ENCODE results near the gene PLEKHG5. TPM values are rescaled to one million over a fixed set of nuclear protein-coding genes. Genes with fewer than 3 reads are reported as not detected.

The PLEKHG5 gene
- polyA plus RNA-seq, 2 of the 4 experiments (the other 2 are of a cell fraction): 0.84 to 3.1 TPM

DNA sequence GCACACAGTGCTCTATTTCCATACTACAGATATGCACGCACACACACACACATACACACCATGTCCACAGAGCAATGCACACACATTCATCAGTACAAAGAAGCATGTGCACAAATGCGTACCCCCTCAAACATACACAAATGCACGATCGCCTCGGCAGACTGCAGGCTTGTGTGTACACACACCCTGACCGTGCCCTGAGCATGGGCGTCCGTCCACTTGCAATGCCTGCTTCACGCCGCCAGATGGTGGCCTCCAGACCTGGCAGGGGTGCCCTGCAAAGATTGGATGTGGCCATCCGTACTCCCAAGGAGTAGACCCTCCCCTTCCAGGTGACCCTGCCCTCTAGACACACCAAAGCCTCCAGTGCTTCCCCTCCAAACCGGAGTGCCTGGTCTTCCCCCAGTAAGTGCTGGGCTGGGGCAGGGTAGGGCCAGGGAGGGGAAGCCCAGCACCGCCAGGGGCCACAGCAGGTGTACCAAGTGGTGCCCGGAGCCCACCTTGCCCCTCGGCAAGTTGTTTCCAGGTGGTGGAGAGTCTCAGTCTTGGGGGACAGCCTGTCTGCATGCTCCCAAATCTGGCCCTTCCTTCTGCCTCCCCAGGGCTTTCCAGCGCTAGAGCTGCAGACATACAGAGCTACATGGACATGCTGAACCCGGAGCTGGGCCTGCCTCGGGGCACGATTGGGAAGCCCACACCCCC lies 46.3 kb downstream of the PLEKHG5 start (continued):
- TF ChIP-seq, protein P1, sequence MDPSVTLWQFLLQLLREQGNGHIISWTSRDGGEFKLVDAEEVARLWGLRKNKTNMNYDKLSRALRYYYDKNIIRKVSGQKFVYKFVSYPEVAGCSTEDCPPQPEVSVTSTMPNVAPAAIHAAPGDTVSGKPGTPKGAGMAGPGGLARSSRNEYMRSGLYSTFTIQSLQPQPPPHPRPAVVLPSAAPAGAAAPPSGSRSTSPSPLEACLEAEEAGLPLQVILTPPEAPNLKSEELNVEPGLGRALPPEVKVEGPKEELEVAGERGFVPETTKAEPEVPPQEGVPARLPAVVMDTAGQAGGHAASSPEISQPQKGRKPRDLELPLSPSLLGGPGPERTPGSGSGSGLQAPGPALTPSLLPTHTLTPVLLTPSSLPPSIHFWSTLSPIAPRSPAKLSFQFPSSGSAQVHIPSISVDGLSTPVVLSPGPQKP (IDR thresholded peaks at IDR 0.05; ENCODE audit: low read depth, low read length): no peak

DNA sequence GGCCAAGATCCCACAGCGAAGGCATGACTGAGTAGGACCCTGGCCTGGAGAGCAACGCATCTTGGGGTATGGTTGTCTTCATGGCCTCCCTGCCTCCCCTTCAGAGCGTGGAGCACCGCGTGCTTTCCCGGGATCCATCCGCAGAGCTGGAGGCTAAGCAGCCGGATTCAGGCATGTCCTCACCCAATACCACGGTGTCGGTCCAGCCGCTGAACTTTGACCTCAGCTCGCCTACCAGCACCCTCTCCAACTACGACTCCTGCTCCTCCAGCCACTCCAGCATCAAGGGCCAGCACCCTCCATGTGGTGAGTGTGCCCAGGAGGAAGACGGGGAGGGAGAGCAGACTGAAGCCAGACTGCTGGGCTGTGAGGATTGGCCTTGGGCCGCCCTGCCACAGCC lies 47.1 kb downstream of the PLEKHG5 start:
- H3K9me3 ChIP-seq: no peaks in the 10 kb centered on the region
- 81% methylated on average over 9 of the region's 15 CpGs for WGBS (ENCODE audit: missing lambda C conversion rate)
- no peak overlapping the region for H3K4me3 ChIP-seq
- ATAC-seq (no peak), FAIRE-seq (no peak), DNase-seq (ENCODE audit: low read depth in 1 of 2, low spot score in 1 of 2) (no peak)
- TF ChIP-seq JUNB (IDR thresholded peaks at IDR 0.05) (no peak), MAZ (IDR thresholded peaks at IDR 0.05; ENCODE audit: borderline replicate concordance, low read depth, low read length) (no peak), ZSCAN20 (CRISPR knock-in tag; IDR thresholded peaks at IDR 0.05) (no peak), TFCP2L1 (CRISPR knock-in tag; IDR thresholded peaks at IDR 0.05) (no peak), ZC3H11A (IDR thresholded peaks at IDR 0.05) (no peak), FOSB (CRISPR knock-in tag; IDR thresholded peaks at IDR 0.05) (no peak), HOXB13 (CRISPR knock-in tag; IDR thresholded peaks at IDR 0.05; ENCODE audit: low read depth) (no peak), RAD21 (conservative IDR thresholded peaks at IDR 0.05 in 1 of 2, IDR thresholded peaks at IDR 0.05 in 1 of 2) (no peak), FOXS1 (CRISPR knock-in tag; IDR thresholded peaks at IDR 0.05) (no peak)
- H3K4me2 ChIP-seq: no peak overlapping the region
- no peak overlapping the region for H3K27ac ChIP-seq
- ChIA-PET POLR2A (no interaction called here), CTCF (interaction anchor here (1.4 to 1.8 kb wide), 2 partner anchors 12 to 179 kb away, joined by 3 to 4 read pairs; no protein-coding TSS in a partner anchor)
- no peaks in the 10 kb centered on the region for H3K4me1 ChIP-seq

DNA sequence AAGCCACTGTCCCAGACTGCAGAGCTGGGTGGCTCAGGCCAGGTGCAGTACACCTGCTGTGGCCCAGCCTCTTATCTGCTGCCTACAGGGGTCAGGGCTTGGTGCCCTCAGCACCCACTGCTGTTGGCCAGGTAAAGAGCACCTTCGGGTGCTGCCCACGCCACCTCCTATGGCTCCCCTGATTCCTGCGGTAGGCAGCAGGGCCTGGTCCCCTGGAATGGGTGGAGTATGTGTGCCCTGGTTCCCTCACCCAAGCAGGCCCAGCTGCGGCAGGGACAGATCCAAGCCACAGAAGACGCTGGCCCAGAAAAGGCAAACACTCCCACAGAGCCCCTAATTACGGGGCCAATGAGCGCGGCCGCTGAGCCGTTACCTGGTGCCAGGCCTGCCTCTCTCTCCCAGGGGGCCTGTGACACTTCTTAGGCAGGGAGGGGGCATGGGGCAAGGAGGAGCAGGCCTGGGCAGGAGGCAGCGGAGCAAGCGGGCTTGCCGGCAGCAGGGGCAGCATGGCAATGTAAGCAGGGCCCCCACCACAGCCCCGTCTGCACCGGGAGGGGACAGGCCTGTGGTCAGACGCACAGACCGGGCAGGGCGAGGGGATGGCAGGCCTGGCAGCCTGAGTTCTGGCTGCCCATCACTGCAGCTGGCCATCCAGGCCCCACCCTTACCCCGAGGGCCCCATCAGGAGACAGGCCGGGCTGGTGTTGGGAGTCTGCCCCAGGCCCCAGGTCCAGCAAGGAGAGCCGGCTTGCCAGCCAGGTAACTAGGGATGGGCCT lies 47.9 kb downstream of the PLEKHG5 start:
- Histone ChIP-seq H3K27ac (no peak overlapping the region), H3K4me1 (no peaks in the 10 kb centered on the region), H3K4me2 (no peak overlapping the region), H3K9me3 (no peaks in the 10 kb centered on the region), H3K4me3 (no peak overlapping the region)
- DNase-seq (ENCODE audit: low read depth in 1 of 2, low spot score in 1 of 2) (no peak), ATAC-seq (no peak), FAIRE-seq (no peak)
- ChIA-PET CTCF (interaction anchor here (1.1 to 1.8 kb wide), 4 partner anchors 9 to 178 kb away, joined by 3 to 5 read pairs (median 4); no protein-coding TSS in a partner anchor), POLR2A (no interaction called here)
- TF ChIP-seq, protein P2, sequence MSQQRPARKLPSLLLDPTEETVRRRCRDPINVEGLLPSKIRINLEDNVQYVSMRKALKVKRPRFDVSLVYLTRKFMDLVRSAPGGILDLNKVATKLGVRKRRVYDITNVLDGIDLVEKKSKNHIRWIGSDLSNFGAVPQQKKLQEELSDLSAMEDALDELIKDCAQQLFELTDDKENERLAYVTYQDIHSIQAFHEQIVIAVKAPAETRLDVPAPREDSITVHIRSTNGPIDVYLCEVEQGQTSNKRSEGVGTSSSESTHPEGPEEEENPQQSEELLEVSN (IDR thresholded peaks at IDR 0.05; ENCODE audit: borderline replicate concordance, low read depth): no peak
- TF ChIP-seq CHD2 (IDR thresholded peaks at IDR 0.05; ENCODE audit: low read length, partially characterized antibody): no peak
- no peak for TF ChIP-seq HOXA7 (CRISPR knock-in tag; IDR thresholded peaks at IDR 0.05)
- TF ChIP-seq, protein P3, sequence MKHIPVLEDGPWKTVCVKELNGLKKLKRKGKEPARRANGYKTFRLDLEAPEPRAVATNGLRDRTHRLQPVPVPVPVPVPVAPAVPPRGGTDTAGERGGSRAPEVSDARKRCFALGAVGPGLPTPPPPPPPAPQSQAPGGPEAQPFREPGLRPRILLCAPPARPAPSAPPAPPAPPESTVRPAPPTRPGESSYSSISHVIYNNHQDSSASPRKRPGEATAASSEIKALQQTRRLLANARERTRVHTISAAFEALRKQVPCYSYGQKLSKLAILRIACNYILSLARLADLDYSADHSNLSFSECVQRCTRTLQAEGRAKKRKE (CRISPR knock-in tag; IDR thresholded peaks at IDR 0.05; ENCODE audit: low read depth): no peak
- TF ChIP-seq, protein P4, sequence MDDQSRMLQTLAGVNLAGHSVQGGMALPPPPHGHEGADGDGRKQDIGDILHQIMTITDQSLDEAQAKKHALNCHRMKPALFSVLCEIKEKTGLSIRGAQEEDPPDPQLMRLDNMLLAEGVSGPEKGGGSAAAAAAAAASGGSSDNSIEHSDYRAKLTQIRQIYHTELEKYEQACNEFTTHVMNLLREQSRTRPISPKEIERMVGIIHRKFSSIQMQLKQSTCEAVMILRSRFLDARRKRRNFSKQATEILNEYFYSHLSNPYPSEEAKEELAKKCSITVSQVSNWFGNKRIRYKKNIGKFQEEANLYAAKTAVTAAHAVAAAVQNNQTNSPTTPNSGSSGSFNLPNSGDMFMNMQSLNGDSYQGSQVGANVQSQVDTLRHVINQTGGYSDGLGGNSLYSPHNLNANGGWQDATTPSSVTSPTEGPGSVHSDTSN (IDR thresholded peaks at IDR 0.05): no peak
- no peak for TF ChIP-seq EHF (CRISPR knock-in tag; IDR thresholded peaks at IDR 0.05)
- TF ChIP-seq KDM1A (IDR thresholded peaks at IDR 0.05; ENCODE audit: low read depth): no peak
- no peak for TF ChIP-seq RCOR1 (IDR thresholded peaks at IDR 0.05; ENCODE audit: low read depth, low read length)
- no peak for TF ChIP-seq FOSL2 (IDR thresholded peaks at IDR 0.05)
- no peak for TF ChIP-seq FOSL2 (CRISPR knock-in tag; IDR thresholded peaks at IDR 0.05)
- TF ChIP-seq, protein P5, sequence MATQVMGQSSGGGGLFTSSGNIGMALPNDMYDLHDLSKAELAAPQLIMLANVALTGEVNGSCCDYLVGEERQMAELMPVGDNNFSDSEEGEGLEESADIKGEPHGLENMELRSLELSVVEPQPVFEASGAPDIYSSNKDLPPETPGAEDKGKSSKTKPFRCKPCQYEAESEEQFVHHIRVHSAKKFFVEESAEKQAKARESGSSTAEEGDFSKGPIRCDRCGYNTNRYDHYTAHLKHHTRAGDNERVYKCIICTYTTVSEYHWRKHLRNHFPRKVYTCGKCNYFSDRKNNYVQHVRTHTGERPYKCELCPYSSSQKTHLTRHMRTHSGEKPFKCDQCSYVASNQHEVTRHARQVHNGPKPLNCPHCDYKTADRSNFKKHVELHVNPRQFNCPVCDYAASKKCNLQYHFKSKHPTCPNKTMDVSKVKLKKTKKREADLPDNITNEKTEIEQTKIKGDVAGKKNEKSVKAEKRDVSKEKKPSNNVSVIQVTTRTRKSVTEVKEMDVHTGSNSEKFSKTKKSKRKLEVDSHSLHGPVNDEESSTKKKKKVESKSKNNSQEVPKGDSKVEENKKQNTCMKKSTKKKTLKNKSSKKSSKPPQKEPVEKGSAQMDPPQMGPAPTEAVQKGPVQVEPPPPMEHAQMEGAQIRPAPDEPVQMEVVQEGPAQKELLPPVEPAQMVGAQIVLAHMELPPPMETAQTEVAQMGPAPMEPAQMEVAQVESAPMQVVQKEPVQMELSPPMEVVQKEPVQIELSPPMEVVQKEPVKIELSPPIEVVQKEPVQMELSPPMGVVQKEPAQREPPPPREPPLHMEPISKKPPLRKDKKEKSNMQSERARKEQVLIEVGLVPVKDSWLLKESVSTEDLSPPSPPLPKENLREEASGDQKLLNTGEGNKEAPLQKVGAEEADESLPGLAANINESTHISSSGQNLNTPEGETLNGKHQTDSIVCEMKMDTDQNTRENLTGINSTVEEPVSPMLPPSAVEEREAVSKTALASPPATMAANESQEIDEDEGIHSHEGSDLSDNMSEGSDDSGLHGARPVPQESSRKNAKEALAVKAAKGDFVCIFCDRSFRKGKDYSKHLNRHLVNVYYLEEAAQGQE (IDR thresholded peaks at IDR 0.05): no peak
- no peak for TF ChIP-seq TP53 (CRISPR knock-in tag; IDR thresholded peaks at IDR 0.05)
- WGBS (ENCODE audit: missing lambda C conversion rate): 98% methylated on average over 6 of the region's 21 CpGs
